GM19240 (cell line): Measurements from ENCODE around the gene S100A11.
"Not testable (repeated sequence)": the region's sequence is repeated elsewhere in the genome, so short reads cannot be mapped to it uniquely, and the experiment has no call there.

Experiments used
- DNase-seq: peaks from one replicate; pipeline ENCODE4 v3.0.0; 2011; ENCODE audit warnings: low spot score; ENCODE audit not compliant: insufficient read length

Gene S100A11

DNA sequence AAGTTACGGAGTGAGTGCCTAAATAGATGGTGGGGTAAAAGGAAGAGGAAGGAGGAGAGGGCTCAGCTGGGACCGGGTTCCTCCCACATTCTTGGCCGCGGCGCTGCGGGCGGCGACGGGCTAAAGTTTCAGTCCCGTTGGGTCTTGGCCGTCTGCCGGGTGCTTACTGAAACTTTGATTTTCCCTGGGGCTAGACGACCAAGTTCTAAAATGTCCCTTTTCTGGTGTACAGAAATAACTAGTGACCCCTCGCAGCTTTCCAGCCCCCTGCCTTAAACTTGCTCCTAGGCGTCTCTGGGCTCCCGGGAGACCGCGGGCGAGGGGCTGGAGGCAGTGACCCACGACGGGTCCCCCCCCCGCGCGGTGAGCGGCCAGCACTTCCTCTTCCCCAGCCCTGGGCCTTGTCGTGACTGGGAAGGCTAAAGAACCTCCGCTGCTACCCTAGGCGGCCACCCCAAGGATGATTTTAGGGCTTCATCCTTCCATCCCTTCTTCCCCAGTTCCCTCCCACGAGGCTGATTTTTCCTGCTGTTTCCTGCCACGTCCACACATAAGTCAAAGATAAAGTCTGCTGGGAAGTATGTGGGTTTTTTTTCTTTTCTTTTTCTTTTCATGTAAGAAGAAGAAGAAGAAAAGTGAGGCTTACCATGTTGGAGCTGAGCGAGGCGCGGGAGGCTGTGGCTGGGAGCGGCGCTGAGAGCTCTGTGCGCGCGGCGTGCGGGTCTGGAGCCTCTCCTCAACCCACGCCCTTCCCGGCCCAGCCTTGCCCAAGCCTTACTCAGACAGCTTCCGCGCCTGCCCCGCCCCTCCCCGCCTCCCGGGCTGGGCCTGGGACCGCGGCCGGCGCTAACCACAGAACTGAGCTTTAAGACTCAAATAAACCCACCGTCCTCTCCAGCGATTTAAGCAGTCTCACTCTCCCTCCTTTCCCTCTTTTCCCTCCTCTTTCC is at the start of gene S100A11:
TSS of gene S100A11 (minus strand) at position 738 of the 950 bp plus-strand sequence. CDS start at position 649, 89 bp downstream.
- no peak for DNase-seq

DNA sequence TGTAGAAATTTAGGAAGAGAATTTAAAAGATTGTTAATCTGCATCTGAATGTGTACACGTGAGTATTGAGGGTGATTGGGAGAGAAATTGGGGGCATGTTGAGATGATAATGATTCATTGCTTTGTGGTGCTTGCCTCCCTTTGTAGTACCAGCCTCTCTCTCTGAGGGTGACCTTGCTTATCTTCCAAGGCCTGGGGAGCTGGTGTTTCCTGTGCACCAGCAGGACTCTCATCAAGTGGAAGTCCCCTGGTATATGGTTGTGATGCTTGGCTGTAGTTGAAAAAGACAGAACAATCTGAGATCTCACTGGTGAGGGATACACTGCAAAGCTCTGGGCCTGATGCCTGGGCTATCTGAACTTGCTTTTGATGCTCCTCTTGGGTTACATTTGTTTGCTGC is 48.0 kb upstream of the S100A11 start:
- DNase-seq = no peak

DNA sequence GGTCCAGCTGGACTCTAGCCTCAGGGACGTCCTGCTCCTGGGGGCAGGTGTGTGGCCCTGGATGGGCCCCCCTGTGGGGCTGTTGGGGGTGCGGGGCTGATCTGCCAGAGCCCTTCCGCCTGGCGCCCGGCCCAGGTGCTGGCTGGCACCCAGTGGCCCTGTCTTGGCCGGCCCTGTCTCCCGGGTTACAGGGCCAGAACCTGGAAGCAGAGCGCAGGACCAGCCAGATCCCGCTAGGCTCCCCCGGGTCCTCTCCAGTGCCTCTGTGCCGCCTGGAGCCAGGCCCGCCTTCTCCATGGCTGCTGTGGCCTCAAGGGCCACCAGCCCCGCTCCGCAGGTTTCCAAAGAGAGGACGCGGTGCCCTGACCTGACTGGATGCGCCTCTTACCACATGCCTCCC is 44.2 kb upstream of the S100A11 start:
- DNase-seq = not testable (repeated sequence)

DNA sequence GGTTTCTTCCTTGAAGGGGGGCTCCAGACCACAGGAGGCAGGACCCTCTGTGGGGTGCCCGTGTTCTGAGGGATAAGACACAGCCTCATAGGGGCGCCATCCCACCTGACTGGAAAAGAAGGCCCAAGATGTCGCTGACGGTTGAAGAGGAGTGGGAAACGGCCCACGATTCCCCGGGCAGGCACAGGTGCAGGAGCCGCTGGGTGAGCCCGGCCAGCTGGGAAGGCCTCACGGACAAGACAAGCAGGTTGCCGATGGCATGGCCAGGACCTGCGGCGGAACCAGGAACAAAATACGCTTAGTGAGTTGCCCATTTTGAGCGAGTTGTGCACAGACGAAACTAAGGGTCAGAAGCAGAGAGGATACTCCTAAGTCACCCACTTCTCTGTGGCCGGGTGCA is 43.7 kb upstream of the S100A11 start:
- DNase-seq = not testable (repeated sequence)

DNA sequence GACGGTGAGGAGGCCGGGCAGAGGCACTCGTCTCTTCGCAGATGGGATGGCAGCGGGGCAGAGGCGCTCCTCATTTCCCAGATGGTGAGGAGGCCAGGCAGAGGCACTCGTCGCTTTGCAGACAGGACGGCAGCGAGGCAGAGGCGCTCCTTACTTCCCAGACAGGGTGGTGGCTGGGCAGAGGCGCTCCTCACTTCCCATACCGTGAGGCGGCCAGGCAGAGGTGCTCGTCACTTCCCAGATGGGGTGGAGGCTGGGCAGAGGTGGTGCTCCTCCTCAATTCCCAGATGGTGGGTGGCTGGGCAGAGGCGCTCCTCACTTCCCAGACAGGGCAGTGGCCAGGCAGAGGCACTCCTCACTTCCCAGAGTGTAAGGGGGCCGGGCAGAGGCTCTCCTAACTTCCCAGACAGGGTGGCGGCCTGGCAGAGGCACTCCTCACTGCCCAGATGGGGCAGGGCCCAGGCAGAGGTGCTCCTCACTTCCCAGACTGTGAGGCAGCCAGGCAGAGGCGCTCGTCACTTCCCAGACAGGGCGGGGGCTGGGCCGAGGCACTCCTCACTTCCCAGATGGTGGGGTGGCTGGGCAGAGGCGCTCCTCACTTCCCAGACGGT is 42.1 kb upstream of the S100A11 start:
- DNase-seq = no peak

DNA sequence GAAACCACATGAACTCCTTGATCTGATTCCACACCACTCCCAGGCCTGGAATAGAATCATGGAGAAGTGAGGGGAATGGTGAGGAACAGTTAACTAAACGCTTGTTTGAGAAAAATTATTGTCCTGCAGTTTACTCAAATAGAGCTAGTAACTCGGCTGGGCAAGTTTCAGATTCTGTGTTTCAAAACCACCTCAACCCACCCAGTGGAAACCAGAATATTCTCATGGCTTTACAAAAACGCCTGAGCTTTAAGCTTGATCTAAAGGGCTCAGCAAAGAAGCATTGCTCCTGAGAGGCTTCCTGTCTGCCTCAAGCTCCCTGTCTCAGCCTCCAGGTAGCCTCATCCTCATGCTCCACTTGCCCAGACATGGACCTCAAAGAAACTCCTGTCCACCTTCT is 35.5 kb upstream of the S100A11 start:
- no peak for DNase-seq

DNA sequence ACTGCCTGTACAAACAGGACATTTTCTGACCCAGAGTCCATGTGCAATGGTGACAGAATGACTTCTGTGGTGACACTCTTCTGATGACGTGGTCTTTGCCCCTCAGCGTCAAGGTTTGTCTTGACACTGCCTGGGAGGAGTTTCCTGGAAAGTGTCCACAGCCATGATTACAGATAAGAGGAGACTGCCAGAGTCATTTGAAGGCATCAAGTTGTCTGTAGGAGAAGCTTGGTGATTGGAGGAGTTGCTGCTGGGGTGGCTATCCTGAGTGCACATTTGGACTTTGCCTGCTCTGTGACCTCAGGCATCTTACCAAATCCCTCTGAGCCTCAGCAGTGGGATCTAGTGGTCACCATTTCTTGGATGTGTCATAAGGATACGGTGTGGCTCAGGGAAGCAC is 34.3 kb upstream of the S100A11 start:
- no peak for DNase-seq

DNA sequence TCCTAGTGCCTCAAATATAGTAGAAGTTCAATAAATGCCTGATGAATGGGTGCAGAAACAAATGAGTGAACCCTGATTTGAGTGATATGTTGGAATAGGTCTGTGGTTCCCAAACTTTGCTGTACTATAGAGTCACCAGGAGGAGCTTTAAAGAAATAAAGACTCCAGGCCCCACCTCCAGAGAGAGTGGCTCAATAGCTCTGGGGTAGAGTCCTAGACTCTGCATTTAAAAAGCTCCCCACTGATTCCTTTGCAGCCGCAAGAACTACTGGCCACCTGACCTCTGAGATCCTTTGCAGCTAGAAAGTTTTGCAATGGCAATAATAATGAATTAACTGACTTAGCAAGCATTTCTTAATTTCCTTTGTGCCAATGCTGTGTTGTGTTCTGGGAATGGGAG is 31.1 kb upstream of the S100A11 start:
- no peak for DNase-seq

DNA sequence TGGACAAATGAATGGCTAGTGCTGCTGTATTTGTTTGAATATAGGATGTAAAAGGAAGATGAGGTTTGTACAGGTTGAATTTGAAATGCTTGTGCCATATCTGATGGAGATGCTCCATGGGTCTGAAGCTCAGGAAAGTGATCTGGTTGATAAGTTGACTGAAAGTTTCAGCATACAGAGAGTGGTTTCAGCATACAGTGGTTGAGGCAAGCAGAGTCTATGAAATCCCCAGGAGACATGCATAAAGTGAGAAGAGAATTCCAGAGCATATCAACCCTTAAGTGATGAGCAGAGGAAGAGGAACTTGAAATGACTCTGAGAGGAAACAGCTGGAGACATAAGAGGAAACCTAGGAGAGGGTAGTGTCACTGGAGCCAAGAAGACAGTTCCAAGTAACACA is 30.3 kb upstream of the S100A11 start:
- DNase-seq = no peak

DNA sequence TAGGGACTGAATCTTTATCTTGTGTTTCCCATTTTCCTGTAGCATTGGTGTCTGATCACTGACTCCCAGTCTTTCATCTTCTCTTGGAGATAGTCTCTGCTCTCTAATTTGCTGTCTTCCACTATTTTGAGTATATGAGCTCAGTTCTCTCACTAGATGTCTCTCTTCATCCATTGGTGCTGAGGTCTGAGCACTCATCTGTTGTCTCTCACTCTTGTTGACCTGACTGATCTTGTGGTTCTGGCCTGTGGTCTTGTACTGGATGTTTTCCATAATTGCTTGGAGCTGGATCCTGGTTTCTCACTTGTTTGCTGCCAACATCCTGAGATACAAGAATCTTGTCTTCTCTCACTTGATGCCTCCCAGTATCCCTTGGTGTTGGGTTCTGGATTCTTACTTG is 25.1 kb upstream of the S100A11 start:
- no peak for DNase-seq

DNA sequence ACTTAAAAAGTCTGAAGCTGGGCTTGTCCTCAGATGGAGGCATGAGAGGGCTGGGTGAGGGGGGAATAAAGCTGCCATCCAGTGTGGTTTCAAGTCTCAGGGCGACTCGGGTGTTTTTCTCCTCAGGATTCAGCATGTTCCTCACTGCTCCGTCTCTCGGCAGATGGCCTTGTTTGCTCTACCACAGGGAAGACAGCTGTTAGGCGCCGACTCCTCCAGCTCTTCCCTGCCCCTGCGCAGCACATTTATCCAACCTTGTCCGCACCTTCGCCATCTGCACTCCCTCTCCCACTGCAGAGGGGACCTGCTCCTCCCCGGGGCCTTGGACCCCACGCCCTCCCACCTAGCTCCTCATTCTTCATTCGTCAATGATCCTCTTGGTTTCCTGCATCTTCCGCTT is 16.6 kb upstream of the S100A11 start:
- no peak for DNase-seq

DNA sequence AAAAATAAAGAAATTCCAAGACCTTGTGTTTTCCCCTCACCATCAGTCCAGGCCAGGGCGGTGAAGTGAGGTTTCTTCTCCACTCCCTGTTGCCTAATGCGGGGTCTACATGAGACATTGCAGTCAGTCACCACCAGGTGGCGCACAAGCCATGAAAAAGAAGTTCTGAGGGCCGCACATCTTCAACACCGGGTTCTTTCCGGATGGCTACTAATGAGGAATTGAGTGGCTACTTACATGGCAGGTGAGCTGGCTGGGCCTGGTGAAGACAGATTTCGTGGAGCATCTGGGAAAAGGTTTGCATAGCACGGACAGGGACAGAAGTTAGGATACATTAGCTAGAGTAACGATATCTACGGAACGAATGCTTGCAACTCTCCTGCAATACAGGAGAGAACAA is 15.8 kb upstream of the S100A11 start:
- DNase-seq = peak; percentile 45

DNA sequence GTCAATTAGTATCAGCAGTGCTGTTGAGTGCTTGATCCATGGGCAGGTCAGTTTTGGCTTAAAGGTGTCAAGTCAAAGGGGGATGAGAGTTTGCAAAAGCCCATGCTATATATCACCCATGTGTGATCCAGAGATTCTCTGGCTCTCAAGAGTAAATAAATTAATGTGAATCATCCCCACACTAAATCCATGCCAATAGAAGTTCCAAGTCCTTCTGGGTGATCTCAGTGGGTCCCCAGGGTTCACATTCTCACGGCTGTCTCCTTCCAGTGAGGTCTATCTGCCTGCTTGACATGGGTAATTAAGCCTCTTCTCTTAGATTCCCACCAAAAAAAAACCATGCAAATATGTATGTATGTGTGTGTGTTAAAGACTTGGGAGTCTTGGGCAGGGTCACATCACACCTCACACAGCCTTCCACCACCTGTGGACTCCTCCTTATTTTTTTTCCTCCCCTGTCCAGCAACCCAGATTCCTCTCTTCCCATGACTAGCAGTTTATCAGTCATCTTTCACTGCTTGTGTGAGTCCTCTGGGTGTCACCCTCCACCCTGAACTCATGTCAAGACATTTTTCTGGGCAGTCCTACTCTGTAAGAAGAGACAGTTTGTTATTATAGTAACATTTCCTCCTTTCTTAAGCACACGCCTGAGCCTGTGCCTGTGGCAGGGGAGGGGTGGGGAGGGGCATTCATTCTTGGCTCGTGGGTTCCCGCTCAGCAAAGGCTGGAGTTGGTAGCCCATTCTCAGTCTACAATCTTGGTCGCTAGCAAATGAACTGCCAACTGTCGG is 14.3 kb upstream of the S100A11 start:
- DNase-seq = no peak

DNA sequence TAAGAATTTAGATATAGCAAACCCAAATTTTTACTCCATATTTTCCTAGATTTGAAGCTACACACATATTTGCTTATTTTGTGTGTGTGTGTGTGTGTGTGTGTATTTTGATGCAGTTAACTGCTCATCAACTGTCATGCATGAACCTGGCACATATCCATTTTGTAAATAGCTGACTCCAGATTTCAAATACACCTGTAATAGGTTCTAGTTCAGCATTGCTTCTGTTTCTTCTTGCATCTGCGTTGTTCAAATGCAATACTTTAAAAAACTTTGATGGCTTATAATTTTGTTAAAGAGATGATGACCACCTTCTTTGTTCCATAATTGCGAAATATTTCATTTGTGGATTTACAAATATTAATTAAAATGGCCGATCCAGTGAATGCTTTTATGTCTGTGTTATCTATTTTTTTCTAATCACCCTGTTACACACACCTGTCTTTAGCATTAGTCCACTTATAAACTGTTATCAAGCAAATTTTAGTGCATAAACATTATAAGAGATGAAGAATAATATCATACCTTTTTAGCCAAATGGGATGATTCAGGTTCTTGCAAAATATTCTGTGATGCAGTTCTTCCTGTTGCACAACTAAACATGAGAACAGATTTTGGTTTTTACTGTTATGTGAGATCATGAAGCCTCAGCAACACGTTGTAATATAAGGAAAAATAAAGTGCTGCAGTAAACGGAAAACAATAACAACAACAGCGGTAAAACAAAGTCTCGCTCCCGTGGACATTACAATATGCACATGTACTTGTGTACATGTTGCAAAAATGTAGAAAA is 12.7 kb upstream of the S100A11 start:
- no peak for DNase-seq

DNA sequence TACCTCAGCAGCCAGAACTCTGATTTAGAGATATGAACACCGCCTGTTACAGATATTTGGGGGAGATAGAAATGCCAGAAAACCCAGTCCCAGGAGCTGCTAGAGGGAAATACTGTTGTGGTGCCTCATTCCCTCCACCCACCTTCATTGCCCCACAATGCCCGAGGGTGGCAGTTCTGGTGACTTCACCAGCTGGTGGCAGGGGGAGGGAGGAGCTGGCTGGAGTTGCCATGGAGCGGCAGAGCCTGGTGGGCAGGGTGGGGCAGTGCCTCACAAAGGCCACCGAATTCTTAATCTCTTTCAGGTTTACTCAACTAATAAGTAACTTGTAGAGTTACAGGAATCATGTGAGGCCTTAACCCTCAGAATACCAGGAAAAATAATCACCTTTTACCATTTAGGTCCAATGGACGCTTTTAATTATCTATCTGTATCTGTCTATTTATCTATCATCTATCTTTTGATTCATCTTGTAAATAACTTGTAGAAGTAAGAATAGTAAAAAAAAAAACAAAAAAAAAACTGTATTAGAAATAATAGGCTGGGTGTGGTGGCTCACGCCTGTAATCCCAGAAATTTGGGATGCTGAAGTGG is 11.7 kb upstream of the S100A11 start:
- no peak for DNase-seq

DNA sequence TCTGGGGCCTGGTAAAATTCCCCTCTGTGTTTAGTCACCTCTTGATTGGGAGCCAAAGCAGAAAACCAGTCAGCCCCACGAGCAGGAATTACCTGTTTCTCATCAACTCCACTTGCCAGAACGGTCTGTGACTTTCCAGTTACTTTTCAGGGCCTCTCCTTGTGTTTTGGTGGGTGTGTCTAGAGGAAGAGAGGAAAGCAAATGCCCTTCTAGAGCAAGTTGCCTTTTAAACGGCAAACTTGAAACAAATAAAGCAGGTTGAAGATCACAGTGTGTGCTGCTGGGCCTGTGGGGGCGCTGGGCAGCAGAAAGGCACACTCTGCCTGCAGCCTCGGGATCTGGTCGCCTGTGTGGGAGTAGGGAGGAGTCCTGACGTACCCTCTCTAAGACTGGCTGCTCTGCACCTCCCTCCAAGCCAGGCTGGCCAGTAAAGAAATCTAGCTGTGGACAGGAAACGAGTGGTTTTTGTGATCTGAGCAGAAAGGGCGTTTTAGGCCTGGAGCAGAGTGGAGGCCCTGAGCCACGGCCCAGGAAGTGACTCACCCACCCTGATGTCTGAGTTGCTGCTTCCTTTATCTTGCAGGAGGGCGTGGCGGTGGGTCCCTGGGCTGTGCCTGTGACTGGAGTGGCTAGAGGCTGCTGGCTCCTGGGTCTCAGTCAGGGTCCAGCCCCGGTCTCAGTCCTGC is 11.1 kb upstream of the S100A11 start:
- DNase-seq = peak; percentile 73

DNA sequence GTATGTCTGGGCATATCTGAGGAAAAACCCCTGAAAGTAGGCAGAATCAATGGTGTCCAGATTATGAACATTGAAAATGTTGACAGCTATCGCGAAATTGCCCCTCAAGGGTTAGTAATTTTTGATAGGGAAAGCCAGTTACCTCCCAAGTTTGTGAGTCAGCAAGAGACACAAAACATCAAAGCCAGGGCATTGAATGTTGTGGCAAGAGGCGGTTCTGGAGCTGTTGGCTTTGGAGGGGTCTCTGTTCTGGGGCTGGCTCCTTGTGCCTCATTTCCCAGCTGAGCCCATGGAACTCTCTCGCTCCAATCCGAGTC is 10.6 kb upstream of the S100A11 start:
- no peak for DNase-seq

DNA sequence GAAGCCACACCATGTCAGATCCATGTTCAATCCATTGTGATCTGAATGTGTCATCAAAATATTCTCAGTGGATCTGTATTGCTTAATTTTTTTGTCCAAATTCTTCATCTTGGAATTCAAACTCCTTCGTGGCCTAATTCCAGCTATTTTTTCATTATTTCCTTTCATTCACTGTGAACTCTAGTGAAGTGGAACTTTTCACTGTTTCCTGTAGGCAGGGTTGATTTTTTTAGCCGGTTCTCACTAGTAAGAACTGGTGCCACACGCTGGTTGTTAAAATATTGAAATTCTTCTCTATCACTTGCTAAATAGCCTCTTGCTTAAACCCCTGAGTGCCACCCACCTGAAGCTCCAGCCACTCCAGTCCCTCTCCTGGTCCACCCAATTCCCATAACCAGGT is 7.6 kb upstream of the S100A11 start:
- DNase-seq = no peak

DNA sequence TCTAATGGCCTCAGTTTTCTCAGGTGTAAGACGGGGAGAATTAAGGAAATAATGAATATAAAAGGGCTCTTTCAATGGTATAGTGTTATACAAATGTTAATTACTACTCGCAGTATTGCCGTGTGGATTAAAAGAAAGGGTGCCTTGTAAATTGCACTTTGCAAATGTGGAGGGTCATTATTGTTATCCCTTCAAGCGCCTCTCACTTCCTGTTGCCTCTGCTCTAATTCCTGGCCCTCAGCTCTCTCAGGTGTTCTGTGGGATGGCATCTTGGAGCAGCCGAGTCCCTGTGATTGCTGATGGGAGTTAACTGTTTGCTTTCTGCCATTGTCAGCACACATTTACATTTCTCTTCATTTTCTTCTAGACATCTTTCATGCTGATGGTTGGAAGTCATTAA is 7.1 kb upstream of the S100A11 start:
- no peak for DNase-seq

DNA sequence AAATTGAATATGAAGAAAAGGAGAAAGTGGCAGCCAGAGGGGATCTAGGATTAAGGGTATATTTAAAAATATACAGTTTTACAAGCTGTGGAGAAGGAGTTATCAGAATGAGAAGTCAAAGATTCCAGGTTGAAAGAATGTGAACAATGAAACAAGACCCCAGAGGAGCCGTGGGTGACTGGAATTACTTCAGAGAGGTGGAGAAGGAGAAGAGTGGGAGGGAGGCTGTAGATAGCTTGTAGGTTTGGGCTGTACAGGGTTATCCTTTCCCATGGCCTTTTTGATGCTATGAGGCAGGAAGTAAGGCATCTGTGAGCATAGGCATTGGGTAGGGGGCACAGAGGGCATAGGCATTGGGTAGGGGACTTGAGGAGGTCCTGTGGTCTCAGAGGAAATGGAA is 5.2 kb upstream of the S100A11 start:
- DNase-seq = no peak
